ENCODE data around the gene C1S.
"Not testable (repeated sequence)": the region's sequence is repeated elsewhere in the genome, so short reads cannot be mapped to it uniquely, and the experiment has no call there.

Gene C1S

GRCh38 chr12:7047306-7047705 lies 13.2 kb upstream of the C1S start:
- FAIRE-seq = no peak

GRCh38 chr12:7049445-7049951 lies 11.0 kb upstream of the C1S start:
- not testable (repeated sequence) for FAIRE-seq

GRCh38 chr12:7049973-7050372 lies 10.5 kb upstream of the C1S start:
- FAIRE-seq = not testable (repeated sequence)

- FAIRE-seq = no peak
Measured at GRCh38 chr12:7054925-7055324, 5.6 kb upstream of the C1S start.

GRCh38 chr12:7055736-7056135 lies 4.8 kb upstream of the C1S start:
- FAIRE-seq = not testable (repeated sequence)

GRCh38 chr12:7058163-7058845 lies 2.2 kb upstream of the C1S start:
- FAIRE-seq = no peak

- no peak for FAIRE-seq
Measured at GRCh38 chr12:7058850-7059395, 1.6 kb upstream of the C1S start.

GRCh38 chr12:7059780-7060179 lies 738 bp upstream of the C1S start:
- FAIRE-seq = no peak

- no peak for FAIRE-seq
Measured at GRCh38 chr12:7061138-7061537, 620 bp downstream of the C1S start.

- FAIRE-seq = no peak
Measured at GRCh38 chr12:7061596-7061995, 1.1 kb downstream of the C1S start.

GRCh38 chr12:7064516-7064915 lies 4.0 kb downstream of the C1S start:
- FAIRE-seq = no peak

- FAIRE-seq = no peak
Measured at GRCh38 chr12:7065073-7065623, 4.6 kb downstream of the C1S start.

- FAIRE-seq = no peak
Measured at GRCh38 chr12:7066596-7066995, 6.1 kb downstream of the C1S start.

- no peak for FAIRE-seq
Measured at GRCh38 chr12:7067096-7067495, 6.6 kb downstream of the C1S start.

GRCh38 chr12:7068240-7068993 lies 7.9 kb downstream of the C1S start:
- no peak for FAIRE-seq

GRCh38 chr12:7068994-7069346 lies 8.5 kb downstream of the C1S start:
- no peak for FAIRE-seq

GRCh38 chr12:7069386-7069785 lies 8.9 kb downstream of the C1S start:
- no peak for FAIRE-seq

- FAIRE-seq = no peak
Measured at GRCh38 chr12:7072035-7072434, 11.5 kb downstream of the C1S start.

GRCh38 chr12:7072554-7072953 lies 12.0 kb downstream of the C1S start:
- no peak for FAIRE-seq

- FAIRE-seq = no peak
Measured at GRCh38 chr12:7073946-7074345, 13.4 kb downstream of the C1S start.

- no peak for FAIRE-seq
Measured at GRCh38 chr12:7075518-7075917, 15.0 kb downstream of the C1S start.

GRCh38 chr12:7075939-7076338 lies 15.4 kb downstream of the C1S start:
- FAIRE-seq = no peak

GRCh38 chr12:7076493-7076892 lies 16.0 kb downstream of the C1S start:
- no peak for FAIRE-seq

- no peak for FAIRE-seq
Measured at GRCh38 chr12:7078163-7078562, 17.6 kb downstream of the C1S start.
